ENCODE measurements around the gene FAM83G.

DNA sequence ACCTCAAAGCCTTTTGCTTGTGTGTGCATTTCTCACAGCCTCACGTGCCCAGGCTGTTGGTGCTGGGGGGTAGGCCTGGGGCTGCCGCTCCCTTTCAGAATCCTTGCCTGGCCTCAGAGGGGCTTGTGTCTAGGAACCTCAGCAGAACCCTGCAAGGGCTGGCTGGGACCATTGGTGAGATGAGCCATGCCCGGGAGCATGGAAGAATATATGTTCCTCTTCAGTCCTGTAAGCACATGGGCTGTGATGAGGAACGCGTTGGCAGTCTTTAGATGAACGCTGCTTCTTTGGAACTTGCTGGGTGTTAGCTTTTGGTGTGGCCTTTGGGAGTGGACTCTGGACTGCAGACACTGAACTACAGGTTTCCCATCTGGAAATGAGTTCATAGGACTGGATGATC is 84.6 kb downstream of the FAM83G start:
- TF ChIP-seq POLR2A (IDR thresholded peaks at IDR 0.05) = no peak
- TF ChIP-seq, protein P1, sequence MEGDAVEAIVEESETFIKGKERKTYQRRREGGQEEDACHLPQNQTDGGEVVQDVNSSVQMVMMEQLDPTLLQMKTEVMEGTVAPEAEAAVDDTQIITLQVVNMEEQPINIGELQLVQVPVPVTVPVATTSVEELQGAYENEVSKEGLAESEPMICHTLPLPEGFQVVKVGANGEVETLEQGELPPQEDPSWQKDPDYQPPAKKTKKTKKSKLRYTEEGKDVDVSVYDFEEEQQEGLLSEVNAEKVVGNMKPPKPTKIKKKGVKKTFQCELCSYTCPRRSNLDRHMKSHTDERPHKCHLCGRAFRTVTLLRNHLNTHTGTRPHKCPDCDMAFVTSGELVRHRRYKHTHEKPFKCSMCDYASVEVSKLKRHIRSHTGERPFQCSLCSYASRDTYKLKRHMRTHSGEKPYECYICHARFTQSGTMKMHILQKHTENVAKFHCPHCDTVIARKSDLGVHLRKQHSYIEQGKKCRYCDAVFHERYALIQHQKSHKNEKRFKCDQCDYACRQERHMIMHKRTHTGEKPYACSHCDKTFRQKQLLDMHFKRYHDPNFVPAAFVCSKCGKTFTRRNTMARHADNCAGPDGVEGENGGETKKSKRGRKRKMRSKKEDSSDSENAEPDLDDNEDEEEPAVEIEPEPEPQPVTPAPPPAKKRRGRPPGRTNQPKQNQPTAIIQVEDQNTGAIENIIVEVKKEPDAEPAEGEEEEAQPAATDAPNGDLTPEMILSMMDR (IDR thresholded peaks at IDR 0.05) = no peak
